NB4 (cell line): Measurements from ENCODE around the gene SLC15A4.

Experiments
- POLR2A ChIP-seq: IDR thresholded peaks from 2 replicates; pipeline ENCODE4 v1.6.1; 2011; ENCODE audit warnings: mild to moderate bottlenecking; ENCODE audit not compliant: insufficient read length; ENCODE audit errors: extremely low read depth
- TF ChIP-seq, protein P1 (sequence below): IDR thresholded peaks from one replicate; pipeline ENCODE4 v1.5.1; 2012; ENCODE audit warnings: low read depth, low read length
- TF ChIP-seq, protein P2 (sequence below): IDR thresholded peaks from 2 replicates; pipeline ENCODE4 v1.6.1; 2011; ENCODE audit warnings: low read depth, low read length

DNA sequence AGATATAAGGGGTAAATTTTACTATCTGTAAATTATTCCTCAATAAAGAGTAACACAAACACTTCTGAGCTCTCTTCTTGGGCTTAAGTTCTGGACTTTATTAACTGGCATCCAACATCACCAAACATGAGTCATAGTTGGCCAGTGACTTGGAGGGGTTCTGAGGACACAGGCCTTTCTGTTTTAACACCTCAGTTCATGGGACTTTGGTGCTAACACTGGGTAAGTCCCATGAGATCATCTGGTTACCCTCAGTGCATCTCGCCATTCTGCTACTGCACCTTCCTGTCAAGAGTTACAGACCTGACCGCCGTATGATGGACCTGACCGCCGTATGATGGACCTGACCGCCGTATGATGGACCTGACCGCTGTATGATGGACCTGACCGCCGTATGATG, 9.9 kb downstream of the SLC15A4 start:
- TF ChIP-seq, protein P1, sequence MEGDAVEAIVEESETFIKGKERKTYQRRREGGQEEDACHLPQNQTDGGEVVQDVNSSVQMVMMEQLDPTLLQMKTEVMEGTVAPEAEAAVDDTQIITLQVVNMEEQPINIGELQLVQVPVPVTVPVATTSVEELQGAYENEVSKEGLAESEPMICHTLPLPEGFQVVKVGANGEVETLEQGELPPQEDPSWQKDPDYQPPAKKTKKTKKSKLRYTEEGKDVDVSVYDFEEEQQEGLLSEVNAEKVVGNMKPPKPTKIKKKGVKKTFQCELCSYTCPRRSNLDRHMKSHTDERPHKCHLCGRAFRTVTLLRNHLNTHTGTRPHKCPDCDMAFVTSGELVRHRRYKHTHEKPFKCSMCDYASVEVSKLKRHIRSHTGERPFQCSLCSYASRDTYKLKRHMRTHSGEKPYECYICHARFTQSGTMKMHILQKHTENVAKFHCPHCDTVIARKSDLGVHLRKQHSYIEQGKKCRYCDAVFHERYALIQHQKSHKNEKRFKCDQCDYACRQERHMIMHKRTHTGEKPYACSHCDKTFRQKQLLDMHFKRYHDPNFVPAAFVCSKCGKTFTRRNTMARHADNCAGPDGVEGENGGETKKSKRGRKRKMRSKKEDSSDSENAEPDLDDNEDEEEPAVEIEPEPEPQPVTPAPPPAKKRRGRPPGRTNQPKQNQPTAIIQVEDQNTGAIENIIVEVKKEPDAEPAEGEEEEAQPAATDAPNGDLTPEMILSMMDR: no peak
- no peak for TF ChIP-seq POLR2A
- TF ChIP-seq, protein P2, sequence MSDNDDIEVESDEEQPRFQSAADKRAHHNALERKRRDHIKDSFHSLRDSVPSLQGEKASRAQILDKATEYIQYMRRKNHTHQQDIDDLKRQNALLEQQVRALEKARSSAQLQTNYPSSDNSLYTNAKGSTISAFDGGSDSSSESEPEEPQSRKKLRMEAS: no peak
